HepG2 (cell line): Measurements from ENCODE around the gene VWA7. TPM values are rescaled to one million over a fixed set of nuclear protein-coding genes. Genes with fewer than 3 reads are reported as not detected.
A peak's percentile ranks its signal among the peaks of the same experiment; 100 is the strongest.

Experiments used
- DR1 ChIP-seq: sonication (generic); formaldehyde crosslinking; IDR thresholded peaks from 2 replicates; pipeline ENCODE4 v1.8.0; 2021; ENCODE audit warnings: mild to moderate bottlenecking, missing genetic modification reagents, inconsistent platforms
- ELF4 ChIP-seq: sonication (generic); formaldehyde crosslinking; IDR thresholded peaks from 2 replicates; pipeline ENCODE4 v1.5.0; 2020; ENCODE audit warnings: missing genetic modification reagents, mild to moderate bottlenecking, moderate library complexity, borderline replicate concordance
- KLF6 ChIP-seq: IDR thresholded peaks from 2 replicates; pipeline ENCODE4 v1.8.0; 2016; ENCODE audit warnings: missing biosample characterization, missing genetic modification reagents
- MYNN ChIP-seq: sonication (generic); formaldehyde crosslinking; IDR thresholded peaks from 2 replicates; pipeline ENCODE4 v1.4.0; 2020; ENCODE audit warnings: mild to moderate bottlenecking, low read depth, missing genetic modification reagents
- NFAT5 ChIP-seq: sonication (generic); formaldehyde crosslinking; IDR thresholded peaks from 2 replicates; pipeline ENCODE4 v1.4.0; 2020; ENCODE audit warnings: missing genetic modification reagents
- NFE2L2 ChIP-seq: fragments of 150-350 bp; IDR thresholded peaks from 2 replicates; pipeline ENCODE4 v1.6.1; 2014; ENCODE audit warnings: low read length
- RARA ChIP-seq: IDR thresholded peaks from 2 replicates; pipeline ENCODE4 v1.6.1; 2016; ENCODE audit warnings: missing genetic modification reagents, missing compliant biosample characterization
- SMARCC2 ChIP-seq: fragments of 450-650 bp; IDR thresholded peaks from 2 replicates; pipeline ENCODE4 v1.6.1; 2017; ENCODE audit warnings: antibody characterized with exemption, mild to moderate bottlenecking
- TEAD3 ChIP-seq: optimal IDR thresholded peaks from 2 replicates; pipeline ENCODE3; 2016; ENCODE audit warnings: borderline replicate concordance
- ZNF20 ChIP-seq: sonication (generic); formaldehyde crosslinking; IDR thresholded peaks from 2 replicates; pipeline ENCODE4 v1.4.0; 2020; ENCODE audit warnings: mild to moderate bottlenecking, moderate library complexity, missing genetic modification reagents
- ZNF30 ChIP-seq: sonication (generic); formaldehyde crosslinking; IDR thresholded peaks from 2 replicates; pipeline ENCODE4 v1.5.0; 2020; ENCODE audit warnings: mild to moderate bottlenecking, missing genetic modification reagents
- ZNF589 ChIP-seq: sonication (generic); formaldehyde crosslinking; conservative IDR thresholded peaks from 2 replicates; pipeline ENCODE4 v1.8.0; 2022; ENCODE audit warnings: mild to moderate bottlenecking, moderate library complexity, missing genetic modification reagents
- ZNF614 ChIP-seq: IDR thresholded peaks from 2 replicates; pipeline ENCODE4 v1.6.1; 2018; ENCODE audit warnings: missing biosample characterization, missing genetic modification reagents, inconsistent platforms, borderline replicate concordance
- ZNF850 ChIP-seq: sonication (generic); formaldehyde crosslinking; conservative IDR thresholded peaks from 2 replicates; pipeline ENCODE4 v1.9.0; 2021; ENCODE audit warnings: mild to moderate bottlenecking, missing genetic modification reagents
- ZNF891 ChIP-seq: sonication (generic); formaldehyde crosslinking; IDR thresholded peaks from 2 replicates; pipeline ENCODE4 v1.5.0; 2020; ENCODE audit warnings: mild to moderate bottlenecking, missing genetic modification reagents
- polyA plus RNA-seq, 8 experiments: library from polyadenylated mRNA; depleted of rRNA in 3 of 8; stranded (reverse) in 7 of 8; unstranded in 1 of 8; fragments of >200 nt; fragmentation: Illumina TruSeq in 4 of 8; extraction: Trizol in 4 of 8; gene quantifications; 2 replicates each; pipeline versions ENCODE4 v1.2.1 to v1.2.3, GENCODE V29; 2011 to 2016; ENCODE audit warnings: low read depth in 4 of 8, missing spikeins in 1 of 8, mixed read lengths in 1 of 8; ENCODE audit not compliant: insufficient read depth in 1 of 8
- total RNA-seq, 5 experiments: library from RNA; depleted of rRNA; stranded (reverse); fragments of >200 nt; fragmentation: Illumina TruSeq; extraction: Trizol; gene quantifications; 2 replicates each; pipeline ENCODE4 v1.2.3, GENCODE V29; 2016; ENCODE audit warnings: low read depth in 1 of 5
- TF ChIP-seq, protein P1 (sequence below): IDR thresholded peaks from 2 replicates; pipeline ENCODE4 v1.6.1; 2016; ENCODE audit warnings: low read depth, control low read depth
- TF ChIP-seq, protein P2 (sequence below): sonication (generic); formaldehyde crosslinking; IDR thresholded peaks from 2 replicates; pipeline ENCODE4 v1.4.0; 2020; ENCODE audit warnings: missing genetic modification reagents, mild to moderate bottlenecking, borderline replicate concordance
- TF ChIP-seq, protein P3 (sequence below): sonication (generic); formaldehyde crosslinking; IDR thresholded peaks from 2 replicates; pipeline ENCODE4 v1.4.0; 2020; ENCODE audit warnings: low read depth, mild to moderate bottlenecking, missing genetic modification reagents

Gene VWA7
- total and polyA plus RNA-seq, 2 of the 13 experiments (the other 11 are each of a cell fraction or from before 2014, with no cell fraction given), result 0.86 to 3.3 TPM

- TF ChIP-seq, protein P1, sequence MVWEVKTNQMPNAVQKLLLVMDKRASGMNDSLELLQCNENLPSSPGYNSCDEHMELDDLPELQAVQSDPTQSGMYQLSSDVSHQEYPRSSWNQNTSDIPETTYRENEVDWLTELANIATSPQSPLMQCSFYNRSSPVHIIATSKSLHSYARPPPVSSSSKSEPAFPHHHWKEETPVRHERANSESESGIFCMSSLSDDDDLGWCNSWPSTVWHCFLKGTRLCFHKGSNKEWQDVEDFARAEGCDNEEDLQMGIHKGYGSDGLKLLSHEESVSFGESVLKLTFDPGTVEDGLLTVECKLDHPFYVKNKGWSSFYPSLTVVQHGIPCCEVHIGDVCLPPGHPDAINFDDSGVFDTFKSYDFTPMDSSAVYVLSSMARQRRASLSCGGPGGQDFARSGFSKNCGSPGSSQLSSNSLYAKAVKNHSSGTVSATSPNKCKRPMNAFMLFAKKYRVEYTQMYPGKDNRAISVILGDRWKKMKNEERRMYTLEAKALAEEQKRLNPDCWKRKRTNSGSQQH (CRISPR knock-in tag), result peak; percentile 95
- TF ChIP-seq ZNF850 (no peak), ELF4 (peak; percentile 72), ZNF20 (CRISPR knock-in tag) (no peak), DR1 (peak; percentile 41; the same call in 1 of the 2 replicates), RARA (peak; percentile 68), NFE2L2 (peak; percentile 32; the same call in 1 of the 2 replicates), MYNN (no peak), ZNF589 (CRISPR knock-in tag) (peak; percentile 65; the same call in 1 of the 2 replicates), SMARCC2 (no peak), NFAT5 (CRISPR knock-in tag) (no peak), KLF6 (peak; percentile 43; the same call in 1 of the 2 replicates), TEAD3 (CRISPR knock-in tag) (peak; percentile 63), ZNF614 (CRISPR knock-in tag) (peak; percentile 92; the same call in 1 of the 2 replicates), ZNF891 (CRISPR knock-in tag) (peak; percentile 69), ZNF30 (peak; percentile 53; the same call in 1 of the 2 replicates)
- TF ChIP-seq, protein P2, sequence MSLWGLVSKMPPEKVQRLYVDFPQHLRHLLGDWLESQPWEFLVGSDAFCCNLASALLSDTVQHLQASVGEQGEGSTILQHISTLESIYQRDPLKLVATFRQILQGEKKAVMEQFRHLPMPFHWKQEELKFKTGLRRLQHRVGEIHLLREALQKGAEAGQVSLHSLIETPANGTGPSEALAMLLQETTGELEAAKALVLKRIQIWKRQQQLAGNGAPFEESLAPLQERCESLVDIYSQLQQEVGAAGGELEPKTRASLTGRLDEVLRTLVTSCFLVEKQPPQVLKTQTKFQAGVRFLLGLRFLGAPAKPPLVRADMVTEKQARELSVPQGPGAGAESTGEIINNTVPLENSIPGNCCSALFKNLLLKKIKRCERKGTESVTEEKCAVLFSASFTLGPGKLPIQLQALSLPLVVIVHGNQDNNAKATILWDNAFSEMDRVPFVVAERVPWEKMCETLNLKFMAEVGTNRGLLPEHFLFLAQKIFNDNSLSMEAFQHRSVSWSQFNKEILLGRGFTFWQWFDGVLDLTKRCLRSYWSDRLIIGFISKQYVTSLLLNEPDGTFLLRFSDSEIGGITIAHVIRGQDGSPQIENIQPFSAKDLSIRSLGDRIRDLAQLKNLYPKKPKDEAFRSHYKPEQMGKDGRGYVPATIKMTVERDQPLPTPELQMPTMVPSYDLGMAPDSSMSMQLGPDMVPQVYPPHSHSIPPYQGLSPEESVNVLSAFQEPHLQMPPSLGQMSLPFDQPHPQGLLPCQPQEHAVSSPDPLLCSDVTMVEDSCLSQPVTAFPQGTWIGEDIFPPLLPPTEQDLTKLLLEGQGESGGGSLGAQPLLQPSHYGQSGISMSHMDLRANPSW (CRISPR knock-in tag), result no peak
- TF ChIP-seq, protein P3, sequence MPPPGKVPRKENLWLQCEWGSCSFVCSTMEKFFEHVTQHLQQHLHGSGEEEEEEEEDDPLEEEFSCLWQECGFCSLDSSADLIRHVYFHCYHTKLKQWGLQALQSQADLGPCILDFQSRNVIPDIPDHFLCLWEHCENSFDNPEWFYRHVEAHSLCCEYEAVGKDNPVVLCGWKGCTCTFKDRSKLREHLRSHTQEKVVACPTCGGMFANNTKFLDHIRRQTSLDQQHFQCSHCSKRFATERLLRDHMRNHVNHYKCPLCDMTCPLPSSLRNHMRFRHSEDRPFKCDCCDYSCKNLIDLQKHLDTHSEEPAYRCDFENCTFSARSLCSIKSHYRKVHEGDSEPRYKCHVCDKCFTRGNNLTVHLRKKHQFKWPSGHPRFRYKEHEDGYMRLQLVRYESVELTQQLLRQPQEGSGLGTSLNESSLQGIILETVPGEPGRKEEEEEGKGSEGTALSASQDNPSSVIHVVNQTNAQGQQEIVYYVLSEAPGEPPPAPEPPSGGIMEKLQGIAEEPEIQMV, result 0 out of 2 replicates have a peak, but pooled peaks have one; percentile 21
Observed at GRCh38 chr6:31736021-31736767, 40.9 kb downstream of the VWA7 start, which contains the start of gene CLIC1 (continued).
